Spleen (tissue), 11 donors: ENCODE results near the gene LRRC4C. TPM values are rescaled to one million over a fixed set of nuclear protein-coding genes. Genes with fewer than 3 reads are reported as not detected.
"Not testable (repeated sequence)": the region's sequence is repeated elsewhere in the genome, so short reads cannot be mapped to it uniquely, and the experiment has no call there.

Experiments used
- DNase-seq: peaks from one replicate; pipeline ENCODE4 v3.0.0-alpha.2; 2020
- H3K27ac ChIP-seq, 8 donors: fragments of 200-600 bp; sonication (generic) in 7 of 8; 1 replicate in 4 of 8; 2 replicates in 4 of 8; pipeline versions ENCODE4 v1.5.0 to v1.8.0; 2016 to 2021; ENCODE audit warnings: inconsistent platforms in 4 of 8, mild to moderate bottlenecking in 4 of 8, moderate library complexity in 1 of 8
- H3K27me3 ChIP-seq, 7 donors: fragments of 200-600 bp; sonication (generic) in 6 of 7; replicated peaks in 1 of 7; 1 replicate in 4 of 7; 2 replicates in 3 of 7; pipeline versions ENCODE4 v1.5.0 to v1.8.0; 2016 to 2021; ENCODE audit warnings: inconsistent platforms in 3 of 7, mild to moderate bottlenecking in 1 of 7
- H3K36me3 ChIP-seq, 6 donors: fragments of 200-600 bp; sonication (generic) in 5 of 6; 1 replicate in 4 of 6; 2 replicates in 2 of 6; pipeline versions ENCODE4 v1.5.0 to v1.8.0; 2016 to 2021; ENCODE audit warnings: inconsistent platforms in 2 of 6
- H3K4me1 ChIP-seq, 6 donors: fragments of 200-600 bp; sonication (generic) in 5 of 6; 1 replicate in 3 of 6; 2 replicates in 3 of 6; pipeline versions ENCODE4 v1.5.0 to v1.8.0; 2016 to 2021; ENCODE audit warnings: inconsistent platforms in 3 of 6
- H3K4me3 ChIP-seq, 8 donors: fragments of 200-600 bp; sonication (generic) in 7 of 8; 1 replicate in 4 of 8; 2 replicates in 4 of 8; pipeline versions ENCODE4 v1.5.0 to v1.8.0; 2016 to 2021; ENCODE audit warnings: inconsistent platforms in 4 of 8, mild to moderate bottlenecking in 4 of 8, moderate library complexity in 2 of 8
- H3K9me3 ChIP-seq, 8 donors: fragments of 200-600 bp; sonication (generic) in 7 of 8; 1 replicate in 4 of 8; 2 replicates in 4 of 8; pipeline versions ENCODE4 v1.5.0 to v1.8.0; 2016 to 2021; ENCODE audit warnings: inconsistent platforms in 4 of 8
- POLR2A ChIP-seq, 3 donors: fragments of 450-650 bp; IDR thresholded peaks; one replicate each; pipeline ENCODE4 v1.5.1; 2017; ENCODE audit warnings: antibody characterized with exemption in 3 of 3, mild to moderate bottlenecking in 1 of 3
- POLR2AphosphoS5 ChIP-seq, 3 donors: sonication (generic); formaldehyde crosslinking; IDR thresholded peaks; one replicate each; pipeline ENCODE4 v1.5.1; 2017; ENCODE audit warnings: antibody characterized with exemption in 3 of 3
- WGBS, 5 donors: extraction: QIAGEN DNeasy Blood & Tissue Kit in 3 of 5; methylation state at CpG; one replicate each; pipeline versions ENCODE4 v1.1.5 to v1.1.7; 2013 to 2018; 5-methylcytosine and 5-hydroxymethylcytosine counted together
- intact Hi-C: fragments of 100-400 bp; cut with DNase I; formaldehyde crosslinking; loops from one replicate; pipeline ENCODE4 v1.15.0; 2023; ENCODE audit warnings: low total_unique reads
- polyA plus RNA-seq, 3 donors: library from polyadenylated mRNA; stranded (reverse); fragments of 200-250 nt; gene quantifications; one replicate each; pipeline ENCODE4 v1.2.1, GENCODE V29; 2013
- total RNA-seq, 7 donors: library from RNA; depleted of rRNA in 3 of 7; stranded (reverse); fragments of >200 nt in 3 of 7; fragmentation: NEBNext Ultra II Directional in 4 of 7; extraction: Animal tissue kit (Norgen Biotek cat#: 25700) in 4 of 7; gene quantifications; one replicate each; pipeline versions ENCODE4 v1.1.0 to v1.2.1, GENCODE V29; 2016 to 2021
- TF ChIP-seq, protein P1 (sequence below), 11 experiments: fragments of 200-600 bp in 7 of 11; fragments of 450-650 bp in 4 of 11; sonication (generic) in 4 of 11; IDR thresholded peaks in 8 of 11; conservative IDR thresholded peaks in 3 of 11; 1 replicate in 7 of 11; 2 replicates in 4 of 11; pipeline versions ENCODE4 v1.4.0 to v1.8.0; 2016 to 2021; ENCODE audit warnings: antibody characterized with exemption in 11 of 11, inconsistent platforms in 4 of 11, mild to moderate bottlenecking in 1 of 11
- donor health status: healthy with polysubstance abuse.
- donor health status: DM: no; HTN: no; CAD: no; lungs with moderate emphysema.
- donor health status: DM: no; HTN: no; CAD: no.
- donor health status: Bipolar disorder and iron deficiency.
- donor health status: healthy.
- donor health status: DM: no; HTN: no; CAD: no.
- donor health status: DM: yes; HTN: yes; CAD: no.

The LRRC4C gene
- total and polyA plus RNA-seq, 10 donors = 0.15 to 8.9 (median 1.9) TPM

GRCh38 chr11:40879911-40880310 lies 579.5 kb downstream of the LRRC4C start:
- no peak overlapping the region for H3K27ac ChIP-seq
- no peak for DNase-seq
- WGBS, 5 donors = 85 to 93% (median 91%) methylated on average over 6 of the region's 6 CpGs
- H3K9me3 ChIP-seq = peaks cover 0 to 8% (median 0%) of the 10 kb centered on the region in 8 donors
- no peak overlapping the region for H3K4me3 ChIP-seq
- no peak for TF ChIP-seq POLR2AphosphoS5 (IDR thresholded peaks at IDR 0.05)
- intact Hi-C loops = no loop called here
- no peaks in the 10 kb centered on the region for H3K4me1 ChIP-seq
- H3K36me3 ChIP-seq = no peaks in the 10 kb centered on the region
- H3K27me3 ChIP-seq = no peaks in the 10 kb centered on the region

- 84 to 92% (median 86%) methylated on average over 5 of the region's 5 CpGs for WGBS, 5 donors
- no peak overlapping the region for H3K4me3 ChIP-seq
- no peak for DNase-seq
- TF ChIP-seq POLR2AphosphoS5 (IDR thresholded peaks at IDR 0.05) = no peak
- TF ChIP-seq, protein P1, sequence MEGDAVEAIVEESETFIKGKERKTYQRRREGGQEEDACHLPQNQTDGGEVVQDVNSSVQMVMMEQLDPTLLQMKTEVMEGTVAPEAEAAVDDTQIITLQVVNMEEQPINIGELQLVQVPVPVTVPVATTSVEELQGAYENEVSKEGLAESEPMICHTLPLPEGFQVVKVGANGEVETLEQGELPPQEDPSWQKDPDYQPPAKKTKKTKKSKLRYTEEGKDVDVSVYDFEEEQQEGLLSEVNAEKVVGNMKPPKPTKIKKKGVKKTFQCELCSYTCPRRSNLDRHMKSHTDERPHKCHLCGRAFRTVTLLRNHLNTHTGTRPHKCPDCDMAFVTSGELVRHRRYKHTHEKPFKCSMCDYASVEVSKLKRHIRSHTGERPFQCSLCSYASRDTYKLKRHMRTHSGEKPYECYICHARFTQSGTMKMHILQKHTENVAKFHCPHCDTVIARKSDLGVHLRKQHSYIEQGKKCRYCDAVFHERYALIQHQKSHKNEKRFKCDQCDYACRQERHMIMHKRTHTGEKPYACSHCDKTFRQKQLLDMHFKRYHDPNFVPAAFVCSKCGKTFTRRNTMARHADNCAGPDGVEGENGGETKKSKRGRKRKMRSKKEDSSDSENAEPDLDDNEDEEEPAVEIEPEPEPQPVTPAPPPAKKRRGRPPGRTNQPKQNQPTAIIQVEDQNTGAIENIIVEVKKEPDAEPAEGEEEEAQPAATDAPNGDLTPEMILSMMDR (IDR thresholded peaks at IDR 0.05 in 8 of 11, conservative IDR thresholded peaks at IDR 0.05 in 3 of 11) = no peak
- no peak for TF ChIP-seq POLR2A (IDR thresholded peaks at IDR 0.05)
- no peaks in the 10 kb centered on the region for H3K27me3 ChIP-seq
- H3K9me3 ChIP-seq = peaks cover 0 to 8% (median 0%) of the 10 kb centered on the region in 8 donors
- H3K27ac ChIP-seq = no peak overlapping the region
- intact Hi-C loops = no loop called here
- no peaks in the 10 kb centered on the region for H3K4me1 ChIP-seq
- no peaks in the 10 kb centered on the region for H3K36me3 ChIP-seq
Measured at GRCh38 chr11:40877981-40878380, 581.5 kb downstream of the LRRC4C start.

DNA sequence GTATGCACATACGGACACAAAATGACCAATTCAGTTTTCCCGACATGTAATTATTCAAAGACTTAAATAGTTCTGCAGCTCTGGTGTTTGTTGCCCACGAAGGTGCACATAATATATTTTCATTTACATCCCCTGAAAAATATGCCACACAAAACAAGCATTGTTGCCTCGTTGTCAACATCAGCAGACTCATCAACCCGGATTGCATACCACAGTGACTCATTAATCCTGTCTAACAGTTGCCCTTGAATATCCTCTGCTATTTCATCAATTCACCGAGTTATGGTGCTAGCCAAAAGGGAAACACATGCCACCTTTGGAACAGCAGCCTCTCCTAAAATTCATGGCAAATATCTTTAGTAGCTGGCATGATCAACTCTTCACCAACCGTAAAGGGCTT lies 582.2 kb downstream of the LRRC4C start:
- H3K9me3 ChIP-seq = peaks cover 0 to 8% (median 0%) of the 10 kb centered on the region in 8 donors
- H3K27me3 ChIP-seq = no peaks in the 10 kb centered on the region
- H3K27ac ChIP-seq = no peak overlapping the region
- 75 to 84% (median 80%) methylated on average over 7 of the region's 7 CpGs for WGBS, 5 donors
- TF ChIP-seq POLR2A (IDR thresholded peaks at IDR 0.05) = no peak
- no peak for TF ChIP-seq POLR2AphosphoS5 (IDR thresholded peaks at IDR 0.05)
- TF ChIP-seq, protein P1 (IDR thresholded peaks at IDR 0.05 in 8 of 11, conservative IDR thresholded peaks at IDR 0.05 in 3 of 11) = no peak
- DNase-seq = no peak
- no peaks in the 10 kb centered on the region for H3K36me3 ChIP-seq
- H3K4me1 ChIP-seq = no peaks in the 10 kb centered on the region
- no peak overlapping the region for H3K4me3 ChIP-seq
- intact Hi-C loops = no loop called here

DNA sequence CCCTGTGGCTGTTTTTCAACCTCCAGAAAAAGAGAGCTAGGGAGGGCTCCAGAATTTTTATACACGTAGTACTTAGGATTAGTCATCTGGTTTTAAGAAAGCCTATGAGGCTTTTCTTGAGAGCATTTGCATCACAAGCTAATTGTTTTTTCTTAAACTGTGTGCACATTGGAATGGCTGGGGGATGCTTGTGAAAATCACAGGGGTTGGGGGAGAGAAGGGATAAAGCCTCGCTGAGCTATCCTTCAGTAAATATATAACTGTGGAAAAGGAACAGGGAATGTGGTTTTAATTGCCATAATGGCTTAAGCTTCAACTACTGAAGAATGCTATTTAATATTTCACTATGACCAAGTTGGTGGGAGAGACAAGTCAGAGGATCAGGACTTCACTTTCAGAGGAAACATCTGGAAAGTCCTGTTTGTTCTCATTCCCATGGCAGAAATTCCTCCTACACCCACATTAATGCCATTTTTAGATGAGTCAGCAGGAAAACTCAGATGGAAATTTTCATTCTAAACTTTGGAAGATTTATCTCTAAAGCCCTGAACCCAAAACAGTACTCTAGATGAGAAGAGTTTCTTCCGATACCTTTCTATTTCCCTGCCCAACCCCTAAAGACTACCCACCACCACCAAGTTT lies 591.3 kb downstream of the LRRC4C start:
- Histone ChIP-seq H3K27me3 (no peaks in the 10 kb centered on the region), H3K36me3 (no peaks in the 10 kb centered on the region), H3K9me3 (peaks cover 0 to 7% (median 2%) of the 10 kb centered on the region in 8 donors), H3K4me1 (no peaks in the 10 kb centered on the region), H3K27ac (peak overlapping the region in 1 of 8 donors; percentile 36), H3K4me3 (no peak overlapping the region)
- no peak for DNase-seq
- intact Hi-C loops = no loop called here
- TF ChIP-seq POLR2A (IDR thresholded peaks at IDR 0.05) (no peak), POLR2AphosphoS5 (IDR thresholded peaks at IDR 0.05) (no peak)
- TF ChIP-seq, protein P1 (IDR thresholded peaks at IDR 0.05 in 8 of 11, conservative IDR thresholded peaks at IDR 0.05 in 3 of 11) = no peak
- WGBS, 5 donors = 59 to 71% (median 69%) methylated on average over 3 of the region's 3 CpGs

DNA sequence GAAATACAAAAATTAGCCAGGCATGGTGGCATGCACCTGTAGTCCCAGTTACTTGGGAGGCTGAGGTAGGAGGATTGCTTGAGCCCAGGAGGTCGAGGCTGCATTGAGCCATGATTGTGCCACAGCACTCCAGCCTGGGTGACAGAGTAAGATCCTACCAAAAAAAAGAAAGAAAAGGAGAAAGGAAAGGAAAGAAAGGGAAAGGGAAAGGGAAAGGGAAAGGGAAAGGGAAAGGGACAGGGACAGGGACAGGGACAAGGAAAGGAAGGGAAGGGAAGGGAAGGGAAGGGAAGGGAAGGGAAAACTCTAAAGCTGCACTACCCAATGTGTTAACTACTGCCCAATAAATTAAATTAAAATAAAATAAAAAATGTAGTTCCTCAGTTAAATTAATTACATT lies 601.7 kb downstream of the LRRC4C start:
- H3K9me3 ChIP-seq, H3K27me3 ChIP-seq, H3K36me3 ChIP-seq, H3K27ac ChIP-seq, intact Hi-C loops, H3K4me3 ChIP-seq, DNase-seq, H3K4me1 ChIP-seq: not testable (repeated sequence)
- 63 to 86% (median 64%) methylated on average over 1 of the region's 1 CpG for WGBS, 5 donors
